GM23338 (cell line): ENCODE results near the gene CNOT6. TPM values are rescaled to one million over a fixed set of nuclear protein-coding genes. Genes with fewer than 3 reads are reported as not detected.

Experiments used
- ATAC-seq: fragments of 200-7000 bp; cut with Tn5 transposase; 3 replicates; pipeline ENCODE4 v1.9.1; 2020
- DNase-seq: peaks from one replicate; pipeline ENCODE4 v3.0.0-alpha.2; 2015; ENCODE audit warnings: low spot score
- H2AFZ ChIP-seq: fragments of 200-600 bp; sonication (generic); 2 replicates; pipeline ENCODE4 v1.8.0; 2016; ENCODE audit warnings: antibody characterized with exemption, mild to moderate bottlenecking, moderate library complexity
- H3F3A ChIP-seq: fragments of 200-600 bp; sonication (generic); replicated peaks from 2 replicates; pipeline ENCODE4 v1.8.0; 2017; ENCODE audit warnings: antibody characterized with exemption, mixed run types, low read depth
- H3K27ac ChIP-seq: fragments of 200-600 bp; sonication (generic); 2 replicates; pipeline ENCODE4 v1.6.1; 2016; ENCODE audit warnings: low read depth
- H3K27me3 ChIP-seq: fragments of 200-600 bp; sonication (generic); 2 replicates; pipeline ENCODE4 v1.8.0; 2016; ENCODE audit warnings: mild to moderate bottlenecking, mixed run types, moderate library complexity; ENCODE audit not compliant: insufficient read depth
- H3K36me3 ChIP-seq: fragments of 200-600 bp; sonication (generic); 2 replicates; pipeline ENCODE4 v1.8.0; 2016; ENCODE audit warnings: mild to moderate bottlenecking; ENCODE audit not compliant: insufficient read depth
- H3K4me1 ChIP-seq: fragments of 200-600 bp; sonication (generic); 2 replicates; pipeline ENCODE4 v1.8.0; 2016; ENCODE audit warnings: mild to moderate bottlenecking, moderate library complexity; ENCODE audit not compliant: insufficient read depth
- H3K4me2 ChIP-seq: fragments of 200-600 bp; sonication (generic); 2 replicates; pipeline ENCODE4 v1.7.1; 2017; ENCODE audit warnings: mixed run types
- H3K4me3 ChIP-seq: fragments of 200-600 bp; sonication (generic); 2 replicates; pipeline ENCODE4 v1.6.1; 2016; ENCODE audit warnings: mixed run types
- H3K79me2 ChIP-seq: fragments of 200-600 bp; sonication (generic); replicated peaks from 2 replicates; pipeline ENCODE4 v1.8.0; 2017; ENCODE audit warnings: mild to moderate bottlenecking; ENCODE audit not compliant: insufficient read depth
- H3K9me2 ChIP-seq: fragments of 200-600 bp; sonication (generic); 2 replicates; pipeline ENCODE4 v1.8.0; 2017; ENCODE audit not compliant: insufficient read depth
- H4K20me1 ChIP-seq: fragments of 200-600 bp; sonication (generic); replicated peaks from 2 replicates; pipeline ENCODE4 v1.8.0; 2017; ENCODE audit warnings: mild to moderate bottlenecking; ENCODE audit not compliant: insufficient read depth
- H3K27ac Mint-ChIP-seq: 2 replicates; pipeline ENCODE4 v1.8.0; 2020; ENCODE audit warnings: inconsistent platforms, mild to moderate bottlenecking, moderate library complexity, mixed read lengths
- H3K27me3 Mint-ChIP-seq: 3 replicates; pipeline ENCODE4 v1.8.0; 2022; ENCODE audit warnings: low read depth, mild to moderate bottlenecking, moderate library complexity, mixed read lengths, inconsistent platforms; ENCODE audit not compliant: insufficient read depth, poor library complexity
- H3K36me3 Mint-ChIP-seq: 3 replicates; pipeline ENCODE4 v1.8.0; 2021; ENCODE audit warnings: low read depth, mild to moderate bottlenecking, inconsistent platforms, moderate library complexity, mixed read lengths
- H3K4me1 Mint-ChIP-seq: 3 replicates; pipeline ENCODE4 v1.8.0; 2020; ENCODE audit warnings: mild to moderate bottlenecking, inconsistent platforms, mixed read lengths
- H3K4me3 Mint-ChIP-seq: 3 replicates; pipeline ENCODE4 v1.8.0; 2021; ENCODE audit warnings: moderate library complexity, mild to moderate bottlenecking, inconsistent platforms, mixed read lengths
- H3K9me3 Mint-ChIP-seq: 3 replicates; pipeline ENCODE4 v1.8.0; 2020; ENCODE audit warnings: moderate library complexity, mild to moderate bottlenecking, inconsistent platforms, mixed read lengths
- CREB1 ChIP-seq: fragments of 250-450 bp; sonication (Bioruptor Pico); IDR thresholded peaks from 2 replicates; pipeline ENCODE4 v1.5.0; 2020; ENCODE audit warnings: low read depth, mild to moderate bottlenecking, moderate library complexity
- EZH2 ChIP-seq: fragments of 200-600 bp; sonication (generic); IDR thresholded peaks from one replicate; pipeline ENCODE4 v1.8.0; 2017; ENCODE audit warnings: antibody characterized with exemption, mild to moderate bottlenecking, low read depth; ENCODE audit not compliant: unreplicated experiment
- EZH2phosphoT487 ChIP-seq: fragments of 200-600 bp; sonication (generic); IDR thresholded peaks from one replicate; pipeline ENCODE4 v1.8.1; 2018; ENCODE audit warnings: antibody characterized with exemption; ENCODE audit not compliant: unreplicated experiment
- JUNB ChIP-seq: IDR thresholded peaks from one replicate; pipeline ENCODE4 v1.6.1; 2016; ENCODE audit warnings: antibody characterized with exemption; ENCODE audit not compliant: unreplicated experiment
- NANOG ChIP-seq: IDR thresholded peaks from 2 replicates; pipeline ENCODE4 v1.6.1; 2016; ENCODE audit warnings: antibody characterized with exemption, borderline replicate concordance
- POLR2AphosphoS5 ChIP-seq: IDR thresholded peaks from 2 replicates; pipeline ENCODE4 v1.6.1; 2016; ENCODE audit warnings: antibody characterized with exemption, low read depth
- STAT1 ChIP-seq: IDR thresholded peaks from one replicate; pipeline ENCODE4 v1.6.1; 2016; ENCODE audit warnings: antibody characterized with exemption; ENCODE audit not compliant: unreplicated experiment
- ZNF114 ChIP-seq: fragments of 250-450 bp; sonication (Bioruptor Pico); IDR thresholded peaks from 2 replicates; pipeline ENCODE4 v1.5.0; 2020; ENCODE audit warnings: mild to moderate bottlenecking, moderate library complexity
- ZNF331 ChIP-seq: fragments of 250-450 bp; sonication (Bioruptor Pico); IDR thresholded peaks from 2 replicates; pipeline ENCODE4 v1.5.0; 2020; ENCODE audit warnings: low read depth, mild to moderate bottlenecking, moderate library complexity
- polyA plus RNA-seq: library from polyadenylated mRNA; unstranded; fragments of >200 nt; fragmentation: Nextera tagmentation; extraction: Ambion mirVana; gene quantifications from 2 replicates; pipeline ENCODE4 v1.2.1, GENCODE V29; 2016
- total RNA-seq: library from RNA; depleted of rRNA; stranded (reverse); fragments of >200 nt; shearing (Covaris generic); gene quantifications from 2 replicates; pipeline ENCODE4 v1.2.3, GENCODE V29; 2014
- TF ChIP-seq, protein P1 (sequence below): IDR thresholded peaks from 2 replicates; pipeline ENCODE4 v1.6.1; 2016; ENCODE audit warnings: antibody characterized with exemption
- TF ChIP-seq, protein P2 (sequence below): IDR thresholded peaks from one replicate; pipeline ENCODE4 v1.6.1; 2018; ENCODE audit warnings: antibody characterized with exemption; ENCODE audit not compliant: unreplicated experiment
- TF ChIP-seq, protein P3 (sequence below), 2 experiments: fragments of 200-600 bp in 1 of 2; sonication (generic) in 1 of 2; conservative IDR thresholded peaks; 2 replicates each; pipeline versions ENCODE4 v1.5.1 to v1.6.1; 2016 to 2017; ENCODE audit warnings: antibody characterized with exemption in 2 of 2, low read depth in 2 of 2, mild to moderate bottlenecking in 2 of 2, moderate library complexity in 1 of 2
- TF ChIP-seq, protein P4 (sequence below): fragments of 250-450 bp; sonication (Bioruptor Pico); IDR thresholded peaks from 2 replicates; pipeline ENCODE4 v1.5.0; 2020; ENCODE audit warnings: mild to moderate bottlenecking, moderate library complexity

CNOT6 gene
- total and polyA plus RNA-seq, 2 experiments from 2014 or later: 14.6 to 38.7 TPM

DNA sequence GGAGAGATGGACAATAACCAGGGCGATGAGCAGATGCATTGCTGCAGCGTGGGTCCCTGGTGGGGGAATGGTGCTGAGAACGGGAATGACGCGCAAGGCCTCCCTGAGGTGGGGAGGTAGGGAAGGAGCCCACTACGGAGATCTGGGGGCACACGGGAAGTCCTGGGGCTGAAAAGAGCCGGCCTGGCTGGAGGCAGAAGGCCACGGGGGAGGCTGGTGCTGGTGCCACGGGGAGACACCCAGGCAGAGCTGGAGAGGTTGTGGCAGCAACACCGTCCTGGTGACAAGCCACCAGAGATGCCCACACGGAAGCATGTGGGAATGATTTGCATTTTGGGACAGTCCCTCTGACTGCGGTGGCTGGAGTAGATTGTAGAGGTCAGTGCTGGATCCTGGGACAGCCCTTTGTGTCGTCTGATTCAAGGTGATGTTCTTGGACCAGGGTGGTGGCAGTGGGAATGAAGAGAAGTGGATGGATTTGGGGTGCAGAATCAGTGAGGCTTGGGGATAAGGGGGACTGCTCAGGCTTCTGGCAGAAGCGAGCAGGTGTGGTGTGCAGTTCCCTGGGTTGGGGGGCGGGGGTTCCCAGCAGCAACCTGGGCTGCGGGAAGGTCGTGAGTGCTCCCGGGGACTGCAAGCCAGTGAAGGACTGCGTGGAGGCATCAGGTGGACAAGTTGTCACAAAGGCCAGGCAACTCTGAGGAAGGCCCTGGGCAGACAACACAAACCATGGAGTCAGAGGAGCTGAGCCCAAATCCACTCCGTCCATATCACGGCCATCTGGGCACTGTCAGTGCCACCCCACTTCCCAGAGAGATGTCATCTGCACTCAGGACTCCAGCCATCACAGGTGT lies 25.2 kb upstream of the CNOT6 start:
- Mint-ChIP-seq H3K9me3 (no peaks in the 10 kb centered on the region), H3K36me3 (no peaks in the 10 kb centered on the region; the same call in 1 of the 3 replicates), H3K4me1 (peaks cover 9% of the 10 kb centered on the region; the same call in 2 of the 3 replicates), H3K4me3 (no peak overlapping the region), H3K27ac (no peak overlapping the region), H3K27me3 (peaks cover 3% of the 10 kb centered on the region)
- no peak overlapping the region for H3K4me3 ChIP-seq
- H4K20me1 ChIP-seq: no peaks in the 10 kb centered on the region
- DNase-seq: no peak
- H3K79me2 ChIP-seq: no peaks in the 10 kb centered on the region
- H3K27me3 ChIP-seq: no peaks in the 10 kb centered on the region
- no peaks in the 10 kb centered on the region; the same call in 1 of the 2 replicates for H3F3A ChIP-seq
- H3K36me3 ChIP-seq: no peaks in the 10 kb centered on the region
- TF ChIP-seq, protein P1, sequence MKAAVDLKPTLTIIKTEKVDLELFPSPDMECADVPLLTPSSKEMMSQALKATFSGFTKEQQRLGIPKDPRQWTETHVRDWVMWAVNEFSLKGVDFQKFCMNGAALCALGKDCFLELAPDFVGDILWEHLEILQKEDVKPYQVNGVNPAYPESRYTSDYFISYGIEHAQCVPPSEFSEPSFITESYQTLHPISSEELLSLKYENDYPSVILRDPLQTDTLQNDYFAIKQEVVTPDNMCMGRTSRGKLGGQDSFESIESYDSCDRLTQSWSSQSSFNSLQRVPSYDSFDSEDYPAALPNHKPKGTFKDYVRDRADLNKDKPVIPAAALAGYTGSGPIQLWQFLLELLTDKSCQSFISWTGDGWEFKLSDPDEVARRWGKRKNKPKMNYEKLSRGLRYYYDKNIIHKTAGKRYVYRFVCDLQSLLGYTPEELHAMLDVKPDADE: no peak
- TF ChIP-seq POLR2AphosphoS5 (no peak), EZH2phosphoT487 (no peak), ZNF331 (no peak), STAT1 (no peak), EZH2 (no peak), CREB1 (CRISPR knock-in tag) (no peak), ZNF114 (no peak), NANOG (no peak), JUNB (no peak)
- TF ChIP-seq, protein P2, sequence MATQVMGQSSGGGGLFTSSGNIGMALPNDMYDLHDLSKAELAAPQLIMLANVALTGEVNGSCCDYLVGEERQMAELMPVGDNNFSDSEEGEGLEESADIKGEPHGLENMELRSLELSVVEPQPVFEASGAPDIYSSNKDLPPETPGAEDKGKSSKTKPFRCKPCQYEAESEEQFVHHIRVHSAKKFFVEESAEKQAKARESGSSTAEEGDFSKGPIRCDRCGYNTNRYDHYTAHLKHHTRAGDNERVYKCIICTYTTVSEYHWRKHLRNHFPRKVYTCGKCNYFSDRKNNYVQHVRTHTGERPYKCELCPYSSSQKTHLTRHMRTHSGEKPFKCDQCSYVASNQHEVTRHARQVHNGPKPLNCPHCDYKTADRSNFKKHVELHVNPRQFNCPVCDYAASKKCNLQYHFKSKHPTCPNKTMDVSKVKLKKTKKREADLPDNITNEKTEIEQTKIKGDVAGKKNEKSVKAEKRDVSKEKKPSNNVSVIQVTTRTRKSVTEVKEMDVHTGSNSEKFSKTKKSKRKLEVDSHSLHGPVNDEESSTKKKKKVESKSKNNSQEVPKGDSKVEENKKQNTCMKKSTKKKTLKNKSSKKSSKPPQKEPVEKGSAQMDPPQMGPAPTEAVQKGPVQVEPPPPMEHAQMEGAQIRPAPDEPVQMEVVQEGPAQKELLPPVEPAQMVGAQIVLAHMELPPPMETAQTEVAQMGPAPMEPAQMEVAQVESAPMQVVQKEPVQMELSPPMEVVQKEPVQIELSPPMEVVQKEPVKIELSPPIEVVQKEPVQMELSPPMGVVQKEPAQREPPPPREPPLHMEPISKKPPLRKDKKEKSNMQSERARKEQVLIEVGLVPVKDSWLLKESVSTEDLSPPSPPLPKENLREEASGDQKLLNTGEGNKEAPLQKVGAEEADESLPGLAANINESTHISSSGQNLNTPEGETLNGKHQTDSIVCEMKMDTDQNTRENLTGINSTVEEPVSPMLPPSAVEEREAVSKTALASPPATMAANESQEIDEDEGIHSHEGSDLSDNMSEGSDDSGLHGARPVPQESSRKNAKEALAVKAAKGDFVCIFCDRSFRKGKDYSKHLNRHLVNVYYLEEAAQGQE: no peak
- TF ChIP-seq, protein P3, sequence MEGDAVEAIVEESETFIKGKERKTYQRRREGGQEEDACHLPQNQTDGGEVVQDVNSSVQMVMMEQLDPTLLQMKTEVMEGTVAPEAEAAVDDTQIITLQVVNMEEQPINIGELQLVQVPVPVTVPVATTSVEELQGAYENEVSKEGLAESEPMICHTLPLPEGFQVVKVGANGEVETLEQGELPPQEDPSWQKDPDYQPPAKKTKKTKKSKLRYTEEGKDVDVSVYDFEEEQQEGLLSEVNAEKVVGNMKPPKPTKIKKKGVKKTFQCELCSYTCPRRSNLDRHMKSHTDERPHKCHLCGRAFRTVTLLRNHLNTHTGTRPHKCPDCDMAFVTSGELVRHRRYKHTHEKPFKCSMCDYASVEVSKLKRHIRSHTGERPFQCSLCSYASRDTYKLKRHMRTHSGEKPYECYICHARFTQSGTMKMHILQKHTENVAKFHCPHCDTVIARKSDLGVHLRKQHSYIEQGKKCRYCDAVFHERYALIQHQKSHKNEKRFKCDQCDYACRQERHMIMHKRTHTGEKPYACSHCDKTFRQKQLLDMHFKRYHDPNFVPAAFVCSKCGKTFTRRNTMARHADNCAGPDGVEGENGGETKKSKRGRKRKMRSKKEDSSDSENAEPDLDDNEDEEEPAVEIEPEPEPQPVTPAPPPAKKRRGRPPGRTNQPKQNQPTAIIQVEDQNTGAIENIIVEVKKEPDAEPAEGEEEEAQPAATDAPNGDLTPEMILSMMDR (conservative IDR thresholded peaks at IDR 0.05; ENCODE audit: low read depth in 2 of 2): no peak
- TF ChIP-seq, protein P4, sequence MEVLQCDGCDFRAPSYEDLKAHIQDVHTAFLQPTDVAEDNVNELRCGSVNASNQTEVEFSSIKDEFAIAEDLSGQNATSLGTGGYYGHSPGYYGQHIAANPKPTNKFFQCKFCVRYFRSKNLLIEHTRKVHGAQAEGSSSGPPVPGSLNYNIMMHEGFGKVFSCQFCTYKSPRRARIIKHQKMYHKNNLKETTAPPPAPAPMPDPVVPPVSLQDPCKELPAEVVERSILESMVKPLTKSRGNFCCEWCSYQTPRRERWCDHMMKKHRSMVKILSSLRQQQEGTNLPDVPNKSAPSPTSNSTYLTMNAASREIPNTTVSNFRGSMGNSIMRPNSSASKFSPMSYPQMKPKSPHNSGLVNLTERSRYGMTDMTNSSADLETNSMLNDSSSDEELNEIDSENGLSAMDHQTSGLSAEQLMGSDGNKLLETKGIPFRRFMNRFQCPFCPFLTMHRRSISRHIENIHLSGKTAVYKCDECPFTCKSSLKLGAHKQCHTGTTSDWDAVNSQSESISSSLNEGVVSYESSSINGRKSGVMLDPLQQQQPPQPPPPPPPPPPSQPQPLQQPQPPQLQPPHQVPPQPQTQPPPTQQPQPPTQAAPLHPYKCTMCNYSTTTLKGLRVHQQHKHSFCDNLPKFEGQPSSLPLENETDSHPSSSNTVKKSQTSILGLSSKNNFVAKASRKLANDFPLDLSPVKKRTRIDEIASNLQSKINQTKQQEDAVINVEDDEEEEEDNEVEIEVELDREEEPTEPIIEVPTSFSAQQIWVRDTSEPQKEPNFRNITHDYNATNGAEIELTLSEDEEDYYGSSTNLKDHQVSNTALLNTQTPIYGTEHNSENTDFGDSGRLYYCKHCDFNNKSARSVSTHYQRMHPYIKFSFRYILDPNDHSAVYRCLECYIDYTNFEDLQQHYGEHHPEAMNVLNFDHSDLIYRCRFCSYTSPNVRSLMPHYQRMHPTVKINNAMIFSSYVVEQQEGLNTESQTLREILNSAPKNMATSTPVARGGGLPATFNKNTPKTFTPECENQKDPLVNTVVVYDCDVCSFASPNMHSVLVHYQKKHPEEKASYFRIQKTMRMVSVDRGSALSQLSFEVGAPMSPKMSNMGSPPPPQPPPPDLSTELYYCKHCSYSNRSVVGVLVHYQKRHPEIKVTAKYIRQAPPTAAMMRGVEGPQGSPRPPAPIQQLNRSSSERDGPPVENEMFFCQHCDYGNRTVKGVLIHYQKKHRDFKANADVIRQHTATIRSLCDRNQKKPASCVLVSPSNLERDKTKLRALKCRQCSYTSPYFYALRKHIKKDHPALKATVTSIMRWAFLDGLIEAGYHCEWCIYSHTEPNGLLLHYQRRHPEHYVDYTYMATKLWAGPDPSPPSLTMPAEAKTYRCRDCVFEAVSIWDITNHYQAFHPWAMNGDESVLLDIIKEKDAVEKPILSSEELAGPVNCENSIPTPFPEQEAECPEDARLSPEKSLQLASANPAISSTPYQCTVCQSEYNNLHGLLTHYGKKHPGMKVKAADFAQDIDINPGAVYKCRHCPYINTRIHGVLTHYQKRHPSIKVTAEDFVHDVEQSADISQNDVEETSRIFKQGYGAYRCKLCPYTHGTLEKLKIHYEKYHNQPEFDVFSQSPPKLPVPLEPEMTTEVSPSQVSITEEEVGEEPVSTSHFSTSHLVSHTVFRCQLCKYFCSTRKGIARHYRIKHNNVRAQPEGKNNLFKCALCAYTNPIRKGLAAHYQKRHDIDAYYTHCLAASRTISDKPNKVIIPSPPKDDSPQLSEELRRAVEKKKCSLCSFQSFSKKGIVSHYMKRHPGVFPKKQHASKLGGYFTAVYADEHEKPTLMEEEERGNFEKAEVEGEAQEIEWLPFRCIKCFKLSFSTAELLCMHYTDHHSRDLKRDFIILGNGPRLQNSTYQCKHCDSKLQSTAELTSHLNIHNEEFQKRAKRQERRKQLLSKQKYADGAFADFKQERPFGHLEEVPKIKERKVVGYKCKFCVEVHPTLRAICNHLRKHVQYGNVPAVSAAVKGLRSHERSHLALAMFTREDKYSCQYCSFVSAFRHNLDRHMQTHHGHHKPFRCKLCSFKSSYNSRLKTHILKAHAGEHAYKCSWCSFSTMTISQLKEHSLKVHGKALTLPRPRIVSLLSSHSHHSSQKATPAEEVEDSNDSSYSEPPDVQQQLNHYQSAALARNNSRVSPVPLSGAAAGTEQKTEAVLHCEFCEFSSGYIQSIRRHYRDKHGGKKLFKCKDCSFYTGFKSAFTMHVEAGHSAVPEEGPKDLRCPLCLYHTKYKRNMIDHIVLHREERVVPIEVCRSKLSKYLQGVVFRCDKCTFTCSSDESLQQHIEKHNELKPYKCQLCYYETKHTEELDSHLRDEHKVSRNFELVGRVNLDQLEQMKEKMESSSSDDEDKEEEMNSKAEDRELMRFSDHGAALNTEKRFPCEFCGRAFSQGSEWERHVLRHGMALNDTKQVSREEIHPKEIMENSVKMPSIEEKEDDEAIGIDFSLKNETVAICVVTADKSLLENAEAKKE (CRISPR knock-in tag): no peak
- no peaks in the 10 kb centered on the region for H3K4me1 ChIP-seq
- H3K4me2 ChIP-seq: no peak overlapping the region
- H3K9me2 ChIP-seq: no peaks in the 10 kb centered on the region
- no peak overlapping the region for H2AFZ ChIP-seq
- H3K27ac ChIP-seq: no peak overlapping the region
- no peak for ATAC-seq
